ENCODE data around the gene CDK8.

CDK8 gene

DNA sequence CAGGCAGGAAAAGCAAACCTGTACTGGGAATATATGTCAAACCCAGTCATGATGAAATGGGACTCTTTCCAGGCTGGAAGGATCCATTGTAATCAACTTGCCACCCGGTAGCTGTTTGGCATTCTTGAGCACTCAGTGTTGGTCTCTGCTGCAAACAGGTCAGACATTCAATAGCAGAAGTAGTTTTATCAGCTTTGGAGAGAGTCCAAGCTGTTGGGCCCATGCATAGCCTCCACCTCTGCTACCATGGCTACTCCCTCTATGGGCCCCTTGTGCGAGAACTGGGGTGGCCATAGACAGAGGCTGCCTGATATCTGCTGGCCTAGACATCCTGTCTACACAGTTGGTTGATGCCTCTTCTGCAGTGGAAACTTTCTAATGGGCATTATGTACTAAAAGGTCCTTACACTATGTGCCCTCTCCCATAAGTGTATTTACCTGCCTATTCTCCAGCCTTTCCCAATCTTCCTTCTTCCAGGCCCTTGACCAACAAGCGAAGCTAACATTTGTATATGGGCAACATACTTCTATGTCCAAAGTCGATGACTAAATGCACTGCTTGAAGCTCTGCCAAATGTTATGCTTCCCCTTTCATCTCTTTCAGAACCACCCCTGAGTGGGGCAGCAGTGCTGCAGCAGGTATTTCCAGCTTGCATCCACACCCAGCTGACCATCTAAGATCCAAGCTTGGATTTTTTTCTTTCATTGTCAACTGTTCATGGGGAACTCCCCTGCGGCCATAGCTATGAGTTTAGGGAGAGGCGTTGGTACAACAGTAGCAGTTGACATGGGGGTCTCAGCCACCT, 26.6 kb upstream of the CDK8 start:
- TF ChIP-seq, protein P1, sequence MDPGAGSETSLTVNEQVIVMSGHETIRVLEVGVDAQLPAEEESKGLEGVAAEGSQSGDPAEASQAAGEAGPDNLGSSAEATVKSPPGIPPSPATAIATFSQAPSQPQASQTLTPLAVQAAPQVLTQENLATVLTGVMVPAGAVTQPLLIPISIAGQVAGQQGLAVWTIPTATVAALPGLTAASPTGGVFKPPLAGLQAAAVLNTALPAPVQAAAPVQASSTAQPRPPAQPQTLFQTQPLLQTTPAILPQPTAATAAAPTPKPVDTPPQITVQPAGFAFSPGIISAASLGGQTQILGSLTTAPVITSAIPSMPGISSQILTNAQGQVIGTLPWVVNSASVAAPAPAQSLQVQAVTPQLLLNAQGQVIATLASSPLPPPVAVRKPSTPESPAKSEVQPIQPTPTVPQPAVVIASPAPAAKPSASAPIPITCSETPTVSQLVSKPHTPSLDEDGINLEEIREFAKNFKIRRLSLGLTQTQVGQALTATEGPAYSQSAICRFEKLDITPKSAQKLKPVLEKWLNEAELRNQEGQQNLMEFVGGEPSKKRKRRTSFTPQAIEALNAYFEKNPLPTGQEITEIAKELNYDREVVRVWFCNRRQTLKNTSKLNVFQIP (CRISPR knock-in tag; IDR thresholded peaks at IDR 0.05; ENCODE audit: borderline replicate concordance, low read depth), result no peak
- no peak for TF ChIP-seq TCF4 (CRISPR knock-in tag; IDR thresholded peaks at IDR 0.05; ENCODE audit: borderline replicate concordance)
- no peak for TF ChIP-seq PPARA (CRISPR knock-in tag; IDR thresholded peaks at IDR 0.05; ENCODE audit: borderline replicate concordance)
- no peak for TF ChIP-seq ARNTL (CRISPR knock-in tag; IDR thresholded peaks at IDR 0.05; ENCODE audit: borderline replicate concordance, low read depth)
- TF ChIP-seq ZNF70 (CRISPR knock-in tag; IDR thresholded peaks at IDR 0.05), result no peak
- no peak for TF ChIP-seq ISL1 (CRISPR knock-in tag; IDR thresholded peaks at IDR 0.05)
- TF ChIP-seq OSR1 (CRISPR knock-in tag; IDR thresholded peaks at IDR 0.05), result no peak
- TF ChIP-seq RARB (CRISPR knock-in tag; IDR thresholded peaks at IDR 0.05), result no peak
- TF ChIP-seq SNAI2 (CRISPR knock-in tag; IDR thresholded peaks at IDR 0.05), result no peak
- TF ChIP-seq, protein P2, sequence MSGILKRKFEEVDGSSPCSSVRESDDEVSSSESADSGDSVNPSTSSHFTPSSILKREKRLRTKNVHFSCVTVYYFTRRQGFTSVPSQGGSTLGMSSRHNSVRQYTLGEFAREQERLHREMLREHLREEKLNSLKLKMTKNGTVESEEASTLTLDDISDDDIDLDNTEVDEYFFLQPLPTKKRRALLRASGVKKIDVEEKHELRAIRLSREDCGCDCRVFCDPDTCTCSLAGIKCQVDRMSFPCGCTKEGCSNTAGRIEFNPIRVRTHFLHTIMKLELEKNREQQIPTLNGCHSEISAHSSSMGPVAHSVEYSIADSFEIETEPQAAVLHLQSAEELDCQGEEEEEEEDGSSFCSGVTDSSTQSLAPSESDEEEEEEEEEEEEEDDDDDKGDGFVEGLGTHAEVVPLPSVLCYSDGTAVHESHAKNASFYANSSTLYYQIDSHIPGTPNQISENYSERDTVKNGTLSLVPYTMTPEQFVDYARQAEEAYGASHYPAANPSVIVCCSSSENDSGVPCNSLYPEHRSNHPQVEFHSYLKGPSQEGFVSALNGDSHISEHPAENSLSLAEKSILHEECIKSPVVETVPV (CRISPR knock-in tag; IDR thresholded peaks at IDR 0.05), result no peak
- no peak for TF ChIP-seq ZNF8 (CRISPR knock-in tag; IDR thresholded peaks at IDR 0.05)
- no peak for TF ChIP-seq ZFP3 (CRISPR knock-in tag; IDR thresholded peaks at IDR 0.05)
- TF ChIP-seq, protein P3, sequence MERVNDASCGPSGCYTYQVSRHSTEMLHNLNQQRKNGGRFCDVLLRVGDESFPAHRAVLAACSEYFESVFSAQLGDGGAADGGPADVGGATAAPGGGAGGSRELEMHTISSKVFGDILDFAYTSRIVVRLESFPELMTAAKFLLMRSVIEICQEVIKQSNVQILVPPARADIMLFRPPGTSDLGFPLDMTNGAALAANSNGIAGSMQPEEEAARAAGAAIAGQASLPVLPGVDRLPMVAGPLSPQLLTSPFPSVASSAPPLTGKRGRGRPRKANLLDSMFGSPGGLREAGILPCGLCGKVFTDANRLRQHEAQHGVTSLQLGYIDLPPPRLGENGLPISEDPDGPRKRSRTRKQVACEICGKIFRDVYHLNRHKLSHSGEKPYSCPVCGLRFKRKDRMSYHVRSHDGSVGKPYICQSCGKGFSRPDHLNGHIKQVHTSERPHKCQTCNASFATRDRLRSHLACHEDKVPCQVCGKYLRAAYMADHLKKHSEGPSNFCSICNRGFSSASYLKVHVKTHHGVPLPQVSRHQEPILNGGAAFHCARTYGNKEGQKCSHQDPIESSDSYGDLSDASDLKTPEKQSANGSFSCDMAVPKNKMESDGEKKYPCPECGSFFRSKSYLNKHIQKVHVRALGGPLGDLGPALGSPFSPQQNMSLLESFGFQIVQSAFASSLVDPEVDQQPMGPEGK (CRISPR knock-in tag; IDR thresholded peaks at IDR 0.05; ENCODE audit: borderline replicate concordance), result no peak
- no peak for TF ChIP-seq TOX (CRISPR knock-in tag; IDR thresholded peaks at IDR 0.05; ENCODE audit: borderline replicate concordance)
- TF ChIP-seq ZFP30 (CRISPR knock-in tag; IDR thresholded peaks at IDR 0.05), result no peak
- TF ChIP-seq, protein P4, sequence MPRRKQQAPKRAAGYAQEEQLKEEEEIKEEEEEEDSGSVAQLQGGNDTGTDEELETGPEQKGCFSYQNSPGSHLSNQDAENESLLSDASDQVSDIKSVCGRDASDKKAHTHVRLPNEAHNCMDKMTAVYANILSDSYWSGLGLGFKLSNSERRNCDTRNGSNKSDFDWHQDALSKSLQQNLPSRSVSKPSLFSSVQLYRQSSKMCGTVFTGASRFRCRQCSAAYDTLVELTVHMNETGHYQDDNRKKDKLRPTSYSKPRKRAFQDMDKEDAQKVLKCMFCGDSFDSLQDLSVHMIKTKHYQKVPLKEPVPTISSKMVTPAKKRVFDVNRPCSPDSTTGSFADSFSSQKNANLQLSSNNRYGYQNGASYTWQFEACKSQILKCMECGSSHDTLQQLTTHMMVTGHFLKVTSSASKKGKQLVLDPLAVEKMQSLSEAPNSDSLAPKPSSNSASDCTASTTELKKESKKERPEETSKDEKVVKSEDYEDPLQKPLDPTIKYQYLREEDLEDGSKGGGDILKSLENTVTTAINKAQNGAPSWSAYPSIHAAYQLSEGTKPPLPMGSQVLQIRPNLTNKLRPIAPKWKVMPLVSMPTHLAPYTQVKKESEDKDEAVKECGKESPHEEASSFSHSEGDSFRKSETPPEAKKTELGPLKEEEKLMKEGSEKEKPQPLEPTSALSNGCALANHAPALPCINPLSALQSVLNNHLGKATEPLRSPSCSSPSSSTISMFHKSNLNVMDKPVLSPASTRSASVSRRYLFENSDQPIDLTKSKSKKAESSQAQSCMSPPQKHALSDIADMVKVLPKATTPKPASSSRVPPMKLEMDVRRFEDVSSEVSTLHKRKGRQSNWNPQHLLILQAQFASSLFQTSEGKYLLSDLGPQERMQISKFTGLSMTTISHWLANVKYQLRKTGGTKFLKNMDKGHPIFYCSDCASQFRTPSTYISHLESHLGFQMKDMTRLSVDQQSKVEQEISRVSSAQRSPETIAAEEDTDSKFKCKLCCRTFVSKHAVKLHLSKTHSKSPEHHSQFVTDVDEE (CRISPR knock-in tag; IDR thresholded peaks at IDR 0.05), result no peak
- TF ChIP-seq BACH2 (CRISPR knock-in tag; IDR thresholded peaks at IDR 0.05; ENCODE audit: borderline replicate concordance), result no peak
- TF ChIP-seq, protein P5, sequence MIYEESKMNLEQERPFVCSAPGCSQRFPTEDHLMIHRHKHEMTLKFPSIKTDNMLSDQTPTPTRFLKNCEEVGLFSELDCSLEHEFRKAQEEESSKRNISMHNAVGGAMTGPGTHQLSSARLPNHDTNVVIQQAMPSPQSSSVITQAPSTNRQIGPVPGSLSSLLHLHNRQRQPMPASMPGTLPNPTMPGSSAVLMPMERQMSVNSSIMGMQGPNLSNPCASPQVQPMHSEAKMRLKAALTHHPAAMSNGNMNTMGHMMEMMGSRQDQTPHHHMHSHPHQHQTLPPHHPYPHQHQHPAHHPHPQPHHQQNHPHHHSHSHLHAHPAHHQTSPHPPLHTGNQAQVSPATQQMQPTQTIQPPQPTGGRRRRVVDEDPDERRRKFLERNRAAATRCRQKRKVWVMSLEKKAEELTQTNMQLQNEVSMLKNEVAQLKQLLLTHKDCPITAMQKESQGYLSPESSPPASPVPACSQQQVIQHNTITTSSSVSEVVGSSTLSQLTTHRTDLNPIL (CRISPR knock-in tag; IDR thresholded peaks at IDR 0.05; ENCODE audit: low read depth), result no peak

DNA sequence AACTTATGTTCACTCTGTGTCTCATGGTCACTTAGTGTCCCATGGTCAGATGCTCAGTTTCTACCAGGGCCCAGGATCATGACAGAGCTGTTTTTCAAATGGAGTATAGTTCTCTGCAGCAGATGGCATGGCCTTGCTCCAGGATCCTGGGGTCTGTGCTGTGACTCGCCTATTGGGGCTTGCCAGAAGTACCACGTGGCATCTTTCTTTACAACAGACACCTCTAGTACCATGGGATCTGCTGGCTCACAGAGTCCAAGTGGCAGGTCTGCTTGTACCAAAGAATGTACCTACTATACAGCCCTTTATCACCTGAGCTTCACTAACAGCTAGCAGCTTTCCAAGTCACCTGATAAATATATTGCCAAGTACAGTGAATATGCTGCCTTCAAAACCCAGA, 25.8 kb upstream of the CDK8 start:
- ATAC-seq, result no peak; the same call in 2 of the 3 replicates
- TF ChIP-seq ZNF565 (CRISPR knock-in tag; conservative IDR thresholded peaks at IDR 0.05; ENCODE audit: low read depth), result no peak
- no peak for TF ChIP-seq CSDC2 (CRISPR knock-in tag; IDR thresholded peaks at IDR 0.05)
- no peak for TF ChIP-seq RARB (CRISPR knock-in tag; IDR thresholded peaks at IDR 0.05)

More for the DNA sequence above, 26.6 kb upstream of the CDK8 start:
- ATAC-seq, result no peak

DNA sequence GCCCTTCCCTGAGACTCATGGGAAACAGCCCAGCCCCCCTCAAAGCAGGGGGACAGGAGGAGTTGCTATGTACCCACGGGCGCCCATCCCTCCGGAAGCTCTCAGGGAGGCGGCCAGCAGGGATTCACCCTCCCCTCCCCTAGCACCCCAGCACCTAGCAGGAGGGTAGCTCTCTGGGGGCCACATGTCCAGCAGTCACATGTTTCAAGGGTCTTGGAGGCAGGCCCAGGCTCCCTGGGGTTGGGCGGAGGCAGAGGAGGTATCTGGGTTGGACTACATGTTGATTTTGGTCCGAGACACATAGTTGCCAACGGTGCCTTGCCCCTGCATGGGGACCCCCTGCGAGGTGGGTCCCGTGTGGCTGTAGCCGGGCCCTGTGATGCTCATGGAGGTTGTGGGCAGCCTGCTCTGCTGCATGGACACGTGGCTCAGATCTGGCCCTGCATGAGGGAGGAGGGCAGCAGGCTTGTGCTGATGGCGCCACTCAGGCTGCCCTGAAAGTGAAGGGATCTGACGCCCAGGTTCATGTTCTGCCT, 24.8 kb upstream of the CDK8 start:
- ATAC-seq, result no peak
- TF ChIP-seq ZFP3 (CRISPR knock-in tag; IDR thresholded peaks at IDR 0.05) (no peak), OSR1 (CRISPR knock-in tag; IDR thresholded peaks at IDR 0.05) (no peak)
- TF ChIP-seq, protein P5 (CRISPR knock-in tag; IDR thresholded peaks at IDR 0.05; ENCODE audit: low read depth), result no peak

All from SK-N-SH treated with all-trans-retinoic acid at 6 μM for 48 hours (cell line).